GM12865 (cell line): Measurements from ENCODE around the gene CALCA.

Experiments
- DNase-seq: peaks from one replicate; pipeline ENCODE4 v3.0.0; 2010; ENCODE audit warnings: low read depth
- H3K4me3 ChIP-seq: 2 replicates; pipeline ENCODE4 v1.5.1; 2011; ENCODE audit warnings: mild to moderate bottlenecking, low read depth, low read length, control low read depth
- CTCF ChIP-seq: IDR thresholded peaks from 2 replicates; pipeline ENCODE4 v1.5.1; 2011; ENCODE audit warnings: low read length, control low read depth, low read depth, inconsistent platforms; ENCODE audit not compliant: insufficient read depth; ENCODE audit errors: missing control alignments

The CALCA gene

GRCh38 chr11:14942745-14943144, 29.4 kb downstream of the CALCA start:
- TF ChIP-seq CTCF, result no peak
- H3K4me3 ChIP-seq, result no peak overlapping the region
- DNase-seq, result no peak

- no peak for DNase-seq
- no peak overlapping the region for H3K4me3 ChIP-seq
- TF ChIP-seq CTCF, result no peak
These were observed 33.2 kb downstream of the CALCA start for GRCh38 chr11:14938936-14939335.

GRCh38 chr11:14934641-14935351, 37.4 kb downstream of the CALCA start:
- H3K4me3 ChIP-seq, result no peak overlapping the region
- no peak for DNase-seq
- TF ChIP-seq CTCF, result no peak

GRCh38 chr11:14932447-14932846, 39.7 kb downstream of the CALCA start:
- no peak overlapping the region for H3K4me3 ChIP-seq
- no peak for TF ChIP-seq CTCF
- DNase-seq, result no peak

- no peak for TF ChIP-seq CTCF
These were observed 41.8 kb downstream of the CALCA start for GRCh38 chr11:14930369-14930768.

GRCh38 chr11:14927146-14927545, 45.0 kb downstream of the CALCA start:
- TF ChIP-seq CTCF, result no peak
- DNase-seq, result no peak

More at GRCh38 chr11:14930369-14930768, 41.8 kb downstream of the CALCA start:
- DNase-seq, result no peak
- H3K4me3 ChIP-seq, result no peak overlapping the region

GRCh38 chr11:14924318-14924717, 47.8 kb downstream of the CALCA start:
- TF ChIP-seq CTCF, result no peak
- no peak for DNase-seq
- no peak overlapping the region for H3K4me3 ChIP-seq

More at GRCh38 chr11:14927146-14927545, 45.0 kb downstream of the CALCA start:
- H3K4me3 ChIP-seq, result no peak overlapping the region
